ENCODE measurements around the gene PCBP3. TPM values are rescaled to one million over a fixed set of nuclear protein-coding genes. Genes with fewer than 3 reads are reported as not detected.

The PCBP3 gene
- total RNA-seq, 1 experiment from 2014 or later, result not detected

GRCh38 chr21:45889256-45889655, 245.7 kb downstream of the PCBP3 start:
- Histone ChIP-seq H3K36me3 (ENCODE audit: control insufficient read depth, insufficient read depth, low read length) (no peaks in the 10 kb centered on the region), H3K4me1 (ENCODE audit: control insufficient read depth, insufficient read depth, low read length) (no peaks in the 10 kb centered on the region), H3K27me3 (ENCODE audit: control insufficient read depth, insufficient read depth, low read length) (no peaks in the 10 kb centered on the region), H3K4me3 (ENCODE audit: low read depth in 2 of 2, low read length in 2 of 2) (no peak overlapping the region), H3K9me3 (ENCODE audit: control insufficient read depth, insufficient read depth, low read depth, low read length) (no peaks in the 10 kb centered on the region), H3K27ac (ENCODE audit: low read length) (no peak overlapping the region)
- CTCF ChIA-PET, result interaction anchor here (0.6 to 0.7 kb wide), 2 partner anchors 68 to 314 kb away, joined by 3 to 4 read pairs; no protein-coding TSS in a partner anchor
- in situ Hi-C loops (cut with HindIII; ENCODE audit: low pct_unique_long_range_greater_than_20kb, low sequenced_read_pairs), result no loop called here
- BruUV-seq (replicated peaks), result no TSS peak
- DNase-seq (ENCODE audit: low read depth, low spot score), result no peak
- ATAC-seq, result no peak
- POLR2A ChIA-PET, result no interaction called here
- TF ChIP-seq POLR2AphosphoS5 (IDR thresholded peaks at IDR 0.05; ENCODE audit: low read depth, low read length) (no peak), REST (IDR thresholded peaks at IDR 0.05; ENCODE audit: insufficient read depth in 1 of 2, low read depth in 2 of 2, low read length in 1 of 2) (no peak), SIN3A (IDR thresholded peaks at IDR 0.05; ENCODE audit: borderline replicate concordance, insufficient read depth, low read depth, low read length) (no peak), TCF7L2 (IDR thresholded peaks at IDR 0.05; ENCODE audit: low read depth, low read length) (no peak), CTCF (IDR thresholded peaks at IDR 0.05) (no peak)
- intact Hi-C loops (cut with micrococcal nuclease; ENCODE audit: unreplicated experiment), result no loop called here

- DNase-seq (ENCODE audit: low read depth, low spot score) (no peak), ATAC-seq (no peak)
- no TSS peak for BruUV-seq (replicated peaks)
- no peaks in the 10 kb centered on the region for H3K9me3 ChIP-seq (ENCODE audit: control insufficient read depth, insufficient read depth, low read depth, low read length)
- POLR2A ChIA-PET, result no interaction called here
- H3K4me1 ChIP-seq (ENCODE audit: control insufficient read depth, insufficient read depth, low read length), result no peaks in the 10 kb centered on the region
- TF ChIP-seq SIN3A (IDR thresholded peaks at IDR 0.05; ENCODE audit: borderline replicate concordance, insufficient read depth, low read depth, low read length) (no peak), REST (IDR thresholded peaks at IDR 0.05; ENCODE audit: insufficient read depth in 1 of 2, low read depth in 2 of 2, low read length in 1 of 2) (no peak), TCF7L2 (IDR thresholded peaks at IDR 0.05; ENCODE audit: low read depth, low read length) (no peak), POLR2AphosphoS5 (IDR thresholded peaks at IDR 0.05; ENCODE audit: low read depth, low read length) (no peak), CTCF (IDR thresholded peaks at IDR 0.05) (no peak)
- no peaks in the 10 kb centered on the region for H3K36me3 ChIP-seq (ENCODE audit: control insufficient read depth, insufficient read depth, low read length)
- no peaks in the 10 kb centered on the region for H3K27me3 ChIP-seq (ENCODE audit: control insufficient read depth, insufficient read depth, low read length)
- in situ Hi-C loops (cut with HindIII; ENCODE audit: low pct_unique_long_range_greater_than_20kb, low sequenced_read_pairs) (no loop called here), intact Hi-C loops (cut with micrococcal nuclease; ENCODE audit: unreplicated experiment) (no loop called here)
- no peak overlapping the region for H3K27ac ChIP-seq (ENCODE audit: low read length)
- H3K4me3 ChIP-seq (ENCODE audit: low read depth in 2 of 2, low read length in 2 of 2), result no peak overlapping the region
- CTCF ChIA-PET, result no interaction called here
These were observed 246.4 kb downstream of the PCBP3 start for GRCh38 chr21:45889961-45890360.

All from Panc1 (cell line).